Endometrium (tissue), 2 donors: ENCODE data around the gene HEATR5A.
"Not testable (repeated sequence)": the region's sequence is repeated elsewhere in the genome, so short reads cannot be mapped to it uniquely, and the experiment has no call there.

Source experiments
- FAIRE-seq: peaks from 2 replicates; lab custom pipeline; 2012; peaks lifted over from hg19 to GRCh38; lab: Jason Lieb, UNC
- donor health status: control.
- donor health status: control.

Gene HEATR5A

GRCh38 chr14:31256534-31257243 is 163.7 kb downstream of the HEATR5A start:
- no peak for FAIRE-seq

GRCh38 chr14:31255918-31256317 is 164.4 kb downstream of the HEATR5A start:
- not testable (repeated sequence) for FAIRE-seq

DNA sequence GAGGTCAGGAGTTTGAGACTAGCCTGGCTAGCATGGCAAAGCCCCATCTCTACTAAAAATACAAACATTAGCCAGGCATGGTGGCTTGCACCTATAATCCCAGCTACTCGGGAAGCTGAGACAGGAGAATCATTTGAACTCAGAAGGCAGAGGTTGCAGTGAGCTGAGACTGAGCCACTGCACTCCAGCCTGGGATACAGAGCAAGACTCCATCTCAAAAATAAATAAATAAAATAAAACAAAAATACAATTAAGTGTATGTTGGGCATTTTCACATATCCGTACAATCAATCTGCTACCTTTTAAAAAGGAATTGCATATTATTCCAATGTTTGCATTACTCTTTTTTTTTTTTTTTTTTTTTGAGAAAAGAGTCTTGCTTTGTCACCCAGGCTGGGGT is 165.1 kb downstream of the HEATR5A start:
- no peak for FAIRE-seq

GRCh38 chr14:31253746-31254471 is 166.4 kb downstream of the HEATR5A start:
- FAIRE-seq, result no peak

DNA sequence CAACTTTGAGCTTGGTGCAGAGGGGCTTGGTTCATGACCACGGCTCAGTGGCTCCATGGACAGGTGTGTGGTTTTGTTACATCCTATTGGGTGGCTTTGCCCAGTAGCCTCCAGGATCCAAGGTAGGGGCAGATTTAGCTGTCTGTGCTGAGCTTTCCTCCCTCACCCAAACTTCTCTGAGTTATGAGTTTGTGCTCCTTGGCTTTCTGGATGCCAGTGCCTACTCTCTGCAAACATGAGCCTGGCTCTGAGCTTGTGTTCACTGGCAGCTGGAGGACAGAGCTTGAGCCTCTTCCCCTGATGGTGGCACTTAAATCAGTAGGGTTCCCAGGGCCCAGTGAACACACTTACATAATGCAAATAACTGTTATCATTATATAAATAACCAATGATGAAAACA is 167.5 kb downstream of the HEATR5A start:
- FAIRE-seq, result no peak

- no peak for FAIRE-seq
These were observed 169.1 kb downstream of the HEATR5A start for GRCh38 chr14:31251028-31251958.

- FAIRE-seq, result no peak
These were observed 175.7 kb downstream of the HEATR5A start for GRCh38 chr14:31244626-31245025.

GRCh38 chr14:31243860-31244259 is 176.5 kb downstream of the HEATR5A start:
- no peak for FAIRE-seq

DNA sequence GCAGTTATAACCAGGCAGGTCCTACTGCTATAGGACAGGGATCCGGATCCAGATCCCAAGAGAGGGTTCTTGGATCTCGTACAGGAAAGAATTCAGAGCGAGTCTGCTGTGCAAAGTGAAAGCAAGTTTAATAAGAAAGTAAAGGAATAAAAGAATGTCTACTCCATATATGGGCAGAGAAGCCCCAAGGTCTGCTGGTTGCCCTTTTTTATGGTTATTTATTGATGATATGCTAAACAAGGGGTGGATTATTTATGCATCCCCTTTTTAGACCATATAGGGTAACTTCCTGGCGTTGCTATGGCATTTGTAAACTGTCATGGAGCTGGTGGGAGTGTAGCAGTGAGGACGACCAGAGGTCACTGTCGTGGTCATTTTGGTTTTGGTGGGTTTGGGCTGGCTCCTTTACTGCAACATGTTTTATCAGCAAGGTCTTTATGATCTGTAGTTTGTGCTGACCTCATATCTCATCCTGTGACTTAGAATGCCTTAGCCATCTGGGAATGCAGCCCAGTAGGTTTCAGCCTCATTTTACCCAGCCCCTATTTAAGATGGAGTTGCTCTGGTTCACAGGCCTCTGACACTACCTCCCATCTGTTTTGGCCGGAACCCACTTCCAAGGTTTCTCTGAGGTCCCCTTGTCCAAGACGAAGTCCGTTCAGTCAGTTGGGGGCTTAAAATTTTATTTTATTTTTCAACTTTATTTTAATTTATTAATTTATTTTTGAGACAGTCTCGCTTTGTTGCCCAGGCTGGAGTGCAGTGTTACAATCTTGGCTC is 178.0 kb downstream of the HEATR5A start:
- not testable (repeated sequence) for FAIRE-seq
